ENCODE measurements around the gene ZBTB47. TPM values are rescaled to one million over a fixed set of nuclear protein-coding genes. Genes with fewer than 3 reads are reported as not detected.

ZBTB47 gene
- total and polyA plus RNA-seq, 10 of the 15 experiments (the other 5 are each of a cell fraction or from before 2014, with no cell fraction given), result 0.04 to 3.4 (median 1.0) TPM; not detected in 1

- Histone ChIP-seq H3K9ac (ENCODE audit: control insufficient read depth, insufficient read depth, low read length) (no peak overlapping the region), H3K4me1 (ENCODE audit: control insufficient read depth, insufficient read depth, low read length) (no peaks in the 10 kb centered on the region), H3K27ac (ENCODE audit: control insufficient read depth, insufficient read depth) (no peak overlapping the region), H3K9me3 (replicated peaks; ENCODE audit: control insufficient read depth, insufficient read depth, low read length) (no peaks in the 10 kb centered on the region), H3K79me2 (ENCODE audit: control insufficient read depth, insufficient read depth, low read length) (no peaks in the 10 kb centered on the region), H3K4me2 (ENCODE audit: control insufficient read depth, insufficient read depth) (no peak overlapping the region), H2AFZ (ENCODE audit: control insufficient read depth, low read depth, low read length) (no peak overlapping the region), H4K20me1 (ENCODE audit: control insufficient read depth, insufficient read depth) (no peaks in the 10 kb centered on the region), H3K27me3 (replicated peaks in 1 of 2; ENCODE audit: control insufficient read depth in 2 of 2, insufficient read depth in 2 of 2, low read length in 1 of 2) (no peaks in the 10 kb centered on the region; a peak in 3 of 4 replicates), H3K36me3 (ENCODE audit: control insufficient read depth in 2 of 2, insufficient read depth in 2 of 2, low read length in 1 of 2) (no peaks in the 10 kb centered on the region), H3K4me3 (no peak overlapping the region)
- no peak for DNase-seq (ENCODE audit: low read depth, low spot score)
- ChIA-PET SMC1A (ENCODE audit: uncharacterized antibody, unreplicated experiment) (no interaction called here), POLR2A (no interaction called here), CTCF (interaction anchor here (0.6 kb wide), 1 partner anchor 18 kb away, joined by 4 read pairs; no protein-coding TSS in a partner anchor), RAD21 (ENCODE audit: unreplicated experiment) (no interaction called here)
- WGBS (ENCODE audit: insufficient coverage, insufficient replicate concordance, low lambda C conversion rate, missing lambda C conversion rate), result under 1% methylated on average over 8 of the region's 8 CpGs
- intact Hi-C loops (cut with micrococcal nuclease; ENCODE audit: unreplicated experiment), result no loop called here
- FAIRE-seq, result no peak
- in situ Hi-C loops (cut with MboI), result no loop called here
- no TSS peak for BruUV-seq (replicated peaks)
- ATAC-seq, result no peak
- TF ChIP-seq RAD51 (IDR thresholded peaks at IDR 0.05) (no peak), NR2C2 (IDR thresholded peaks at IDR 0.05; ENCODE audit: borderline replicate concordance, control insufficient read depth, insufficient read length, low read depth) (no peak), IKZF2 (IDR thresholded peaks at IDR 0.05) (no peak), CEBPZ (IDR thresholded peaks at IDR 0.05; ENCODE audit: low read depth, low read length) (no peak), CBX5 (IDR thresholded peaks at IDR 0.05; ENCODE audit: low read depth) (no peak), FOXK2 (IDR thresholded peaks at IDR 0.05) (no peak), BHLHE40 (IDR thresholded peaks at IDR 0.05; ENCODE audit: borderline replicate concordance in 1 of 2, low read depth in 2 of 2, low read length in 1 of 2) (no peak), E2F8 (IDR thresholded peaks at IDR 0.05; ENCODE audit: low read depth, partially characterized antibody) (no peak), BCLAF1 (IDR thresholded peaks at IDR 0.05) (no peak), HDAC6 (IDR thresholded peaks at IDR 0.05; ENCODE audit: unreplicated experiment) (no peak), MAX (IDR thresholded peaks at IDR 0.05; ENCODE audit: low read depth, low read length) (no peak), MXI1 (IDR thresholded peaks at IDR 0.05; ENCODE audit: low read depth, low read length) (no peak)
Observed at GRCh38 chr3:42707620-42708355, 54.3 kb downstream of the ZBTB47 start.

Data from GM12878 (cell line).